ENCODE measurements around the gene GSKIP.

The GSKIP gene

DNA sequence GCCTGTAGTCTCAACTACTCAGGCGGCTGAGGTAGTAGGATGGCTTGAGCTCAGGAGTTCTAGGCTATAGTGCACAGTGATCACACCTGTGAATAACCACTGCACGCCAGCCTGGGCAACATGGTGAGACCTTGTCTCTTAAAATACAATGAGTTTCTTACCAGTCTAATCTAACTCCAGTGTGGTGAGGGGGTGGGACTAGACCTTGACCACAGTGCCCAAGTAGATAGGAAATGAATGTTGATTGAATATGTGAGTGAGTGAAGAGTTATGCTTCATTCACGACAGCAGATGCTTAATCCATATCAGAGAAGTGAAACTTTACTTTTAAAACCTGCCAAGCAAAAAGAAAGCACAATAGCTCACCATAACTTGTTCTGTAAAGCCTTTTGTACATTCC is 17.4 kb downstream of the GSKIP start:
- DNase-seq, result no peak

GRCh38 chr14:96383445-96383844 is 20.1 kb downstream of the GSKIP start:
- DNase-seq, result no peak

GRCh38 chr14:96384053-96384452 is 20.7 kb downstream of the GSKIP start:
- DNase-seq, result no peak

DNA sequence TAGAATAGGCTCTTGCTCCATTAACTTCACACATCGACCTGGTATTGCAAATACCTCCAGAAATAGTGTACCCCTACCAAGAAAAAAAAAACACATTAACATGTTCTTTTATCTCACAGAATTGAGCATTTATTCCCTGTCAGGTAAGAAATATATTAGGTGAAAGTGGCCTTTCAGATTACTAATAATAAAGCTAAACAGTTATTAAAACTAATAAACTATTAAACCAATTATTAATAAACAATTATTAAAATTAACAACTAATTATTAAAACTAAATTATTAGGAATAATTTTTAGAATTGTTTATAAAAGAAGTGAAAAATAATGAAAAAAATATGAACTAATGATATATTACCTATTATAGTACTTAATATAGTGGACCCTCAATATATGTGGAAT is 21.4 kb downstream of the GSKIP start:
- DNase-seq, result no peak

DNA sequence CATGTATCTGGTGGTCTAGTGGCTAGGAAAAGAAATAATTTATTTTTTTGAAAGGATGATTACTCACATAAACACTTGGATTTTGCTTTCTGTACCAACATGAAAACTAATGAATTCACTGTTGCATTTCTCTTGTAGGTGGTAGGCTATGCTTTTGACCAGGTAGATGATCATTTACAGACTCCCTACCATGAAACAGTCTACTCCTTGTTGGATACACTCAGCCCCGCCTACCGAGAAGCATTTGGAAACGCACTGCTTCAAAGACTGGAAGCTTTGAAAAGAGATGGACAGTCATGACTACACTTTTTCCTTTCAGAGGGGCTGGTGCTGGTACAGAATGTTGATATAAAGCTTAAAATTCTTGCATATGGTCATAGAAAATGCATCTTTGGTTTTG is 22.1 kb downstream of the GSKIP start:
- no peak for DNase-seq

DNA sequence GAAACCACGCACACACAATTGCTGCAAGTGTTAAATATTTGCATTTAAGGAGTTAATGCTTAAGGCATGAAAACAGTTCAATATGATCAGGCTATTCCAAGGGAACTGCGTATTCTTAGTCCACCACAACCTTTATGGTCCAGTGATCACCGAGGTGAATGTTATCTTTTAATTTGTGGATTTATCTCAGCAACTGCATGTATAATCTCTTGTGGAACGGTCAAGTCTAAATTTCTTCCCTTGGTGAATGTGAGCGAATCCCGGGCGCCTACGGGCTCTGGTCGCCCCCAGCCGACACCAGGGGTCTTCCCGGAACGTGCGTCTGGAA is 27.6 kb downstream of the GSKIP start:
- DNase-seq, result no peak

DNA sequence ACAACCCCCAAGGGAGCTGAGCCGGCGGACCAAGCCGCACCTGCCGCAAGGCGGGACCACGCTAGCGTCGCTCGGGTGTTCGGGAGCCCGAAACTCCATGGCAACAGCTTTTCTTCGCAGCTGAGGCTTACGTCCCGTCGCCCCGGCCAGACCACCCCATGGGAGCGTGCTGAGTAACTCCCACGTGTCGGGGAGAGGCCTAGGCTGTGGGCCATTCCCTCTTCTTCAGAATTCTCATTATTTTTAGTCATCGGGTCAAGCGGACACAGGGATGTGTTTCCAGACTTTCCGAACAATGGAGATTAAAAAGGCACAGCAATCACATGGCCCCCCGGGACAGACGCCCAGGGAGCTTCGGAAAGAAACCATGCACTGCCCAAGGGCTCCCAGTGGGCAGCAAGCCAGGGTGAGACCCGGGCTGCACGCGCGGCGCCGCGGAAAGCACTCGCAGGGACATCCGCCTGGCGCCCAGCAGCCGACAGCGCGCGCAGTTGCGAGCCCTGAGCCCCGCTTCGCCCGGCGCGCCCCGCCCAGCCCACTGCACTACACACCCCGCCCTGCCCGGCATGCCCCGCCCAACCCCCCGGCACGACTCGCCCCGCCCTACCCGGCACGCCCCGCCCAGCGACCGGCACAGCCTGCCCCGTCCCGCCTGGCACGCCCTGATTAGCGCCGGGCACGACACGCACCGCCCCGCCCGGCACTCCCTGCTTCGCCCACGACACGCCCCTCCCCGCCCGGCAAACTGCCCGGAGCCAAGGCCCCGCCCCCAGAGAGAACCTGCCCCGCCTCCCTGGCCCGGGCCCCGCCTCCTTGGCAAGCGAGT is 28.2 kb downstream of the GSKIP start:
- DNase-seq, result peak; percentile 97 to 99

DNA sequence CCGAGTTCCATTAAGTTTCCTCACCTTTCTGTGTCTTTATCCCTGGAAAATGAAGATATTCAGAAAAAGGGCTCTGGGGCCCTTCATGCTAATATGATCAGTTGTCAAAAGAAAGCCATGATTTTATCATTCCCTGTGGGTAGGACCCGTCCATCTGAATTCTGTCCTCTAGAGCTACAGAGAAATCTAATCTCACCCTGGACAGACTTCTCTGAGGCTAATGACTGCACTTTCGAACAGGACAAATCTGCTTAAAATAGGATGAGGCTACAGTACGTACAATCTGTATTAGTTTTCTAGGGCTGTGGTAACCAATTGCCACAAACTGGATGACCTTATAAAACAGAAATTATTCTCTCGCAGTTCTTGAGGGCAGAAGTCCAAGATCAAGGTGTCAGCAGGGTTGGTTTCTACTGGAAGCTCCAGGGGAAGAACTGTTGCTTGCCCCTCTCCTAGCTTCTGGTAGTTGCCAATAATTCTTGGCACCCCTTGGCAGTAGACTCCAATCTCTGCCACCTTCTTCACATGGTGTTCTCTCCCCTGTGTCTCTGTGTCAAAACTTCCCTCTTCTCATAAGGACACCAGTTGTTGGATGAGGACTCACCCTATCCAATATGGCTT is 29.9 kb downstream of the GSKIP start:
- DNase-seq, result no peak

DNA sequence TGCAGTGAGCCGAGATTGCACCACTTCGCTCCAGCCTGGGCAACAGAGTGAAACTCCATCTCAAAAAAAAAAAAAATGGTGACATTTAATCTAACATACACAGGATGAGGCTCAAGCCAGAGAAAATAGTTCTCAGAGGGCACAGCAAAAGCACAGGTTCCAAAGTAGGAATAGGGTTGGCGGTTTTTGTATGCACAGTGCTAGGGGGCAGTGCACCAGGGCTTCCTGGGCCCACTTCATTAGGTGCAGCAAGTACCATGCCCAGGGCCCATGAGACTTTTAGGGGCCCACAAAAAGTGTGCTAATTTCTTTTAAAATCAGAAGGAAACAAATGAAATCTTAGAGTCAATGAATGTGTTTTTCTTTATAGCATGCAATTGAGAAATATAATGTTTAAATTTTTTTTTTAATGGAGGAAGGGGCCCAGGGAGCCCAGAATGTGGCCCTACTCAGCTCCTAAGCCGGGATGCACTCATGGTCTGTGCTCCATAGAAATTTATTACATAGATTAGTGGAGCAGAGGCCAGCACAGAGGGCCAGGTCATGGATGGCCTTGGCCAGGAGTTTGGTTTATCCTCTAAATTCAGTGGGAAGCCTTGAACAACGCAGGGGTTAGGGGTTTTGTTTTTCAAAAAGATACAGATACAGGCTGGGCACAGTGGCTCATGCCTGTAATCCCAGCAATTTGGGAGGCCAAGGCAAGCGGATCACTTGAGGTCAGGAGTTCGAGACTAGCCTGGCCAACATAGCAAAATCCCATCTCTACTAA is 30.9 kb downstream of the GSKIP start:
- no peak for DNase-seq

DNA sequence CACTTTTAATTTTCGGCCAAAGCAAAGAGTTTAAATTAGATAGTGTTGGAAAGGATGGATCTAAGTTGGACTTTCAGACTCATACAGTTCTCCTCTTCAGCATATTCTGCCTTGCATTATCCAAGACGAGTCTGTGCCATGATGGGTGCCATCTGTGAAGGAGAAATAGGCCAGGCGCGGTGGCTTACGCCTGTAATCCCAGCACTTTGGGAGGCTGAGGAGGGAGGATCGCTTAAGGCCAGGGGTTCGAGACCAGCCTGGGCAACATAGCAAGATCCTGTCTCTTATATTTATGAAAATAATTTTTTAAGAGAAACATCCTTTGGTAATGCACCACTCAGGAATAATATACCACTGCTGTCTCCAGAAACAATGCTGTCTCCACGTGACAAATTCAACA is 35.1 kb downstream of the GSKIP start:
- DNase-seq, result no peak

DNA sequence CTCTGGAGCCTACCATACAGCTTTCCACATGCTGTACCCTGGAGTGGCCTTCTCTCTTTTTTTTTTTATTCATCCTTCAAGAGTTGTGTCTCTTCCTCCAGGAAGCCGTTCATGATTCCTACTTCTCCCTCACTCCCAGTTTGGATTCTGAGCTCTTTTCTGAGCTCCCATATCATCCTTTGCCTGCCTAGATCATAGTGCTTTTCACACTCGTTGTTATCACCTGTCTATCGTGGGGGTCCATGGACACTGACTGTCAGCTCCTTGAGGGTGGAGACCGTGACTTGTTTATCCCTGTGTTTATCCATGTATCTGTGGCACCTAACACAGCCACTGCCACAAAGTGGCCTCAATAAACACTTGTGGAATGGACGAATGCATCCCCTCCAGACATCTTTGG is 35.6 kb downstream of the GSKIP start:
- DNase-seq, result no peak

GRCh38 chr14:96399405-96399804 is 36.1 kb downstream of the GSKIP start:
- no peak for DNase-seq

GRCh38 chr14:96400495-96400894 is 37.2 kb downstream of the GSKIP start:
- DNase-seq, result no peak

DNA sequence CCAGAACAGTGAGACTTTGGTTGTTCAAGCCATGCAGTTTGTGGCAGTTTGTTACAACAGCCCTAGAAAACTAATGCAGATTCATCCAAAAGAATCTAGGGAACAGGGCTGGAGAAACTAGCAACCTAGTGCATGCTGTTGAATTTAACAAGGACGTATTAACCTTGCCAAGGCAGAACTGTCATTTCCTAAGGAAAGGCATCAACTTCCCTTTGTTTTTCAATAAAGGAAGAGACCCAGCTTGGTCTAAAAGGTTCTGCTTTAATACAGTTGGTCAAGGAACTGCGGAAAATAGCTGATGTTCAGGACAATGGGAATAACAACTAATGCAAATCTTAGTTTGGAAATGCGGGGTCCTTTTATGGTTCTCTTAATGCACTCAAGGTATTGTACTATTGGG is 40.1 kb downstream of the GSKIP start:
- no peak for DNase-seq

GRCh38 chr14:96405677-96406076 is 42.4 kb downstream of the GSKIP start:
- no peak for DNase-seq

GRCh38 chr14:96407935-96408570 is 44.7 kb downstream of the GSKIP start:
- DNase-seq, result no peak

- DNase-seq, result no peak
Observed at GRCh38 chr14:96408608-96409007, 45.3 kb downstream of the GSKIP start.

DNA sequence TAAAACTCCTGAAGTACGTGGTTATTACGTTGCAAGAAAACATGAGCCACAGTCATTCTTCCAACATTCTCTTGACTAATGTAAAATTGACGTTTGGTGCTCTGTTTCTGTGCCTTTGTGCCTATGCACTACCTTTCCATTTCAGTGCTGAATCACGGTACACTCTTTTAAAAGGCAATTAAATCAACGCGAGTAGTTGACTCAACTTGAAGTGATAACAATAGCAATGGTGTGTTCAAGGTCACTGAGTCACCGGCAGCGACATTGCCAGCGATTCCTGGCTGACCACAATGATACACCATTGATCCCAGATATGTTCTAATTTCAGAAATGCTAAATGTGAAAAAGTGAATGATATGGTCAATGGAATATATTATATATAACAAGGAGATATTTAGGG is 46.4 kb downstream of the GSKIP start:
- no peak for DNase-seq

DNA sequence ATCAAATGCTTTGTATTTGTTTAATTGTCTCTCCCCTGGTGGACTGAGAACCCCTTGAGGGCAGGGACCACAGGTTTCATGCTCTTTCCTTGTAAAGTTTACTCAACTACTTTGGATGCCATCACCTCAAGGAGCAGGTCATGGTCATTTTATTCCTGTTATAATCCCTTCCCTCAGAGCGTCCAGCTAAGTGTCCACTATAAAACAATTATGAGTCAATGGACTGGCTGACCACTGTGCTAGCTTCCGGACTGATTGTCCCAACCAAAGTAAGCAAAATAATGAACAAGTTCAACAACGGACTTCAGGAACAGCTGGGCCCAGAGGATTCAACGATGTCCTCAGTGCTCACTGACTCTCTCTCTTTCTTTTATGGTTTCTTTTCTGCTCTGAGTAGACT is 46.8 kb downstream of the GSKIP start:
- no peak for DNase-seq

DNA sequence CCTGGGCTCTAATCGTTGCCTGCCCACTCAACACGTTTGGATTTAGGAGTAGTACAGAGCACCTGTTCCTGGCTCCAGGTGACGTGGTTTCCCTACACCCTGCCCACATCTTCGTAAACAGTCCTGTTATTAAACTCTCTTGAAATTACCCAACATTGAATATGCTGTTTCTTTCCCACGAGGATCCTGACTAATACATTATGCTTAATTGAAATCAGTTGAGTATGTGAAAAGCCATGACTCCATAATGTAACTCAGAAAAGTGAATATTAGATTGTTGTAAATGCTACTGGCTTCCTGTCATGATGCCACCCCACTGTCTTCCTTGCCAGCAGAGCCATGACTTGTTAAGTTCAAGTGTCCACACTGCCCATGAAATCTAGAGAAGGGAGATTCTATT is 50.2 kb downstream of the GSKIP start:
- DNase-seq, result no peak

GRCh38 chr14:96415559-96415958 is 52.2 kb downstream of the GSKIP start:
- DNase-seq, result no peak

DNA sequence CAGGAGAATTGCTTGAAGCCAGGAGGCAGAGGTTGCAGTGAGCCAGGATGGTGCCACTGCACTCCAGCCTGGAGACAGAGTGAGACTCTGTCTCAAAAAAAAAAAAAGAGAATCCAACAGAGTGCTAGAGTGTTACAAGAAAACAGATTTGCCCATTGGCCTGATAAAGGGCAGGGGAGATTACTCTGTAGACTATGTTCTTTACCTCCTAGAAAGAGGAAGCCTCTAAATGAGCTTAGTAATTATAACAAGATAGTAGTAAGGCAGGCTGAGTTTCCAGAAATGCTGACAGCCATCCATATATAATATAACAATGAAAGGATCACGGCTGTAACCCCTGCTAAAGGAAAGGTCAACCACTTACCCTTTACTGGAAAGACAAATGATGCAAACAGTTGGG is 53.0 kb downstream of the GSKIP start:
- no peak for DNase-seq

- DNase-seq, result no peak
Observed at GRCh38 chr14:96417254-96417653, 53.9 kb downstream of the GSKIP start.

DNA sequence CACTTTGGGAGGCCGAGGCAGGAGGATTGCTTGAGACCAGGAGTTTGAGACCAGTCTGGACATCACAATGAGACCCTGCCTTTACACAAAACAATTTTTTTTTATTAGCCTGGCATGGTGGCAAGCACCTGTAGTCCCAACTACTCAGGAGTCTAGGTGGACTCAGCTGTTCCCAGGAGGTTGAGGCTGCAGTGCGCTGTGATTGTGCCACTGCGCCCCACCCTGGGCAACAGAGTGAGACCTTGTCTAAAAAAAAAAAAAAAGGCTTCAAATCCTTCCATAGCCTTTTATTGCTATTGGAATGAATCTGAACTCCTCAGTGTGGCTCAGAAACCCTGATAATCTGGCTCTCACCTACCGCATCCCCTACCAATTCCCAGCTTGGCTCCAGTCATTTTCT is 54.7 kb downstream of the GSKIP start:
- DNase-seq, result no peak

Data from inflammatory macrophage treated with lipopolysaccharide for 1 hour (primary cell).